Neural crest cell (in vitro differentiated cells): ENCODE data around the gene ODAD3. TPM values are rescaled to one million over a fixed set of nuclear protein-coding genes. Genes with fewer than 3 reads are reported as not detected.

ENCODE experiments used
- DNase-seq: peaks from one replicate; pipeline ENCODE4 v3.0.0; 2021; ENCODE audit warnings: low read depth, mixed read lengths, low spot score
- H3K27ac Mint-ChIP-seq: one replicate; pipeline ENCODE4 v1.8.0; 2021; ENCODE audit warnings: mild to moderate bottlenecking, mixed read lengths; ENCODE audit not compliant: unreplicated experiment
- H3K27me3 Mint-ChIP-seq: 2 replicates; pipeline ENCODE4 v1.8.0; 2021; ENCODE audit warnings: low read depth, mild to moderate bottlenecking, mixed read lengths
- H3K36me3 Mint-ChIP-seq: 2 replicates; pipeline ENCODE4 v1.8.0; 2021; ENCODE audit warnings: low read depth, mild to moderate bottlenecking, mixed read lengths
- H3K4me1 Mint-ChIP-seq: 2 replicates; pipeline ENCODE4 v1.8.0; 2021; ENCODE audit warnings: mixed read lengths
- H3K4me3 Mint-ChIP-seq: one replicate; pipeline ENCODE4 v1.8.0; 2021; ENCODE audit warnings: mild to moderate bottlenecking, mixed read lengths
- H3K9me3 Mint-ChIP-seq: 2 replicates; pipeline ENCODE4 v1.8.0; 2021; ENCODE audit warnings: mixed read lengths
- long read RNA-seq: library from polyadenylated mRNA; unstranded; transcript quantifications from one replicate; pipeline ENCODE4 v2.0.0, GENCODE V29; 2020
- total RNA-seq: library from RNA; stranded (reverse); gene quantifications from 2 replicates; pipeline ENCODE4 v1.2.1, GENCODE V29; 2021
- TF ChIP-seq, protein P1 (sequence below): fragments of 200-600 bp; sonication (generic); conservative IDR thresholded peaks from 2 replicates; pipeline ENCODE4 v1.5.0; 2021; ENCODE audit warnings: antibody characterized with exemption, mild to moderate bottlenecking

Gene ODAD3
- total RNA-seq = 2.2 and 3.1 TPM in 2 replicates
- long read RNA-seq = 0 reads

DNA sequence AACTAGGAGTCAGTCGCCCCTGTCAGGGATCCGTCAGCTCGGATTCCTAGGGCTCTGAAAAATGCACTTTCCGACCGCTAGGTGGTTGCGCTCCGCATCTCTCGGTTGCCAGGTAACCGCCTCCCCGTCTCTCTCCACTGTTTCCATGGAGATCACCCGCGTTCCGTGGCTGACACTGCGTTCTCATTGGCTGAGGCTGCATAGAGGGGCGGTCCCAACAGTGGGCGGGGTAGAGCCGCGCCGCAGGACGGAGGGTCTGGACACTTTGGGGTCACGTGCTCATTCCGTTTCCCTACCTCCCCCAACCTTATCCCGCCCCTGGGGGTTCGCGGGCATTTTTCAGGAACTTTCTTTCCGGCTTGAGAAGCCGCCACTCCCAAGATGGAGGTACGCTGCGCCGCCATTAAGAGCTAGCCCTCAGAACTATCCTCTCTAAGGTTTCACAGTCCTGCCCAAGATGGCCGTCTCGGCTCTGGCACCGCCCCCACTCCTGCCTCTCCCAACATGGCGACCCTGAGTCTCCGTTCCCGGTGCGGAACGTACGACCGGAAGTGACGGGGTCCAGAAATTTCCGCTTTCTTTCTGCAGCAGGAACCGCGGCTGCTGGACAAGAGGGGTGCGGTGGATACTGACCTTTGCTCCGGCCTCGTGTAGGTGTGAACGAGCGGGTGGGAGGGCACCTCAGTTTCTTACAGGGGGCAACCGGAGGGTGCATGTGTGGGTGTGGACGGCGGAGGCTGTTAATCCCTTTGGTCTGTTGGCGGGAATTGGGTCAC lies at the start of gene ODAD3, which contains the start of gene PRKCSH:
Gene ODAD3 (minus strand): TSS at position 65 of the 776 bp plus-strand sequence. CDS start 105 bp downstream, outside the sequence.
Gene PRKCSH (plus strand): TSS at position 579 of the 776 bp plus-strand sequence. CDS start 483 bp downstream, outside the sequence.
- peaks cover 22% of the 10 kb centered on the region for H3K4me1 Mint-ChIP-seq

DNA sequence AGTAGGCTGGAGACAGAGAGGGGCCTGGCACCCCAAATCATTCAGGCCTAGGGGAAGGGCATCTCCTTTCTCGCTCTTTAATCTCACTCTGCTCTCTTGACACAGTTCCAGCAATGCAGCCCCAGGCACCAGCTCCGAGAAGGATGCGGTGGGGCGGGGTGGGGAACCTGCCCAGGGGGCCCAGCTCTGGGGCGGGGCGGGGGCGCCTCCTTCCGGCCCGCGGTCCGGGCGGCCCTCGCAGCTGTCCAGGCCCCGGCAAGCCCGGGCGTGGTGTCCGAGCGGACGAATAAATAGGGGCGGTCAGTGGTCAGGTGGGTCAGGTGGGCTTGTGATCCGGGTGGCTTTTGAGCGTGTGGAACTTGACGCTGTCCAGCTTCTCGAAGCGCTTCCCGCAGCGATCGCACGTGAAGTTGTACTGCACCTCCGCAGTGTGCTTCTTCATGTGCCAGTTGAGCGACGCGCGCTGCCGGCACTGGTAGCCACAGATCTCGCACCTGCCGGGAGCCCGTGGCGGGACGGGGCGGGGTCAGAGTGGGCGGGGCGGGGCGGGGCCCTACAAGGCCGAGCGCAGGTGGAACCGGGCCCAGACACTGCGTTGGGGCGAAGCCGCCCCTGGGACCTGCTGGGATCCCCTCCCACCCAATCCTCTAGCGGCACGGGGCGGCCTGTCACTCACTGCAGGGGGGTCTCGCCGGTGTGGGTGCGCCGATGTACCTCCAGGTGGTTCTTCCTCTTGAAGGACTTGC lies 48.6 kb upstream of the ODAD3 start:
- TF ChIP-seq, protein P1, sequence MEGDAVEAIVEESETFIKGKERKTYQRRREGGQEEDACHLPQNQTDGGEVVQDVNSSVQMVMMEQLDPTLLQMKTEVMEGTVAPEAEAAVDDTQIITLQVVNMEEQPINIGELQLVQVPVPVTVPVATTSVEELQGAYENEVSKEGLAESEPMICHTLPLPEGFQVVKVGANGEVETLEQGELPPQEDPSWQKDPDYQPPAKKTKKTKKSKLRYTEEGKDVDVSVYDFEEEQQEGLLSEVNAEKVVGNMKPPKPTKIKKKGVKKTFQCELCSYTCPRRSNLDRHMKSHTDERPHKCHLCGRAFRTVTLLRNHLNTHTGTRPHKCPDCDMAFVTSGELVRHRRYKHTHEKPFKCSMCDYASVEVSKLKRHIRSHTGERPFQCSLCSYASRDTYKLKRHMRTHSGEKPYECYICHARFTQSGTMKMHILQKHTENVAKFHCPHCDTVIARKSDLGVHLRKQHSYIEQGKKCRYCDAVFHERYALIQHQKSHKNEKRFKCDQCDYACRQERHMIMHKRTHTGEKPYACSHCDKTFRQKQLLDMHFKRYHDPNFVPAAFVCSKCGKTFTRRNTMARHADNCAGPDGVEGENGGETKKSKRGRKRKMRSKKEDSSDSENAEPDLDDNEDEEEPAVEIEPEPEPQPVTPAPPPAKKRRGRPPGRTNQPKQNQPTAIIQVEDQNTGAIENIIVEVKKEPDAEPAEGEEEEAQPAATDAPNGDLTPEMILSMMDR = no peak
- Mint-ChIP-seq H3K4me3 (peak overlapping the region; percentile 31), H3K27me3 (peaks cover 40% of the 10 kb centered on the region), H3K4me1 (peaks cover 12% of the 10 kb centered on the region), H3K27ac (no peak overlapping the region), H3K9me3 (no peaks in the 10 kb centered on the region), H3K36me3 (no peaks in the 10 kb centered on the region)
- no peak for DNase-seq

More for the DNA sequence above, at the start of gene ODAD3, which contains the start of gene PRKCSH:
- H3K4me3 Mint-ChIP-seq = peak within 1 kb of the TSS; percentile 100
- H3K27ac Mint-ChIP-seq = peak within 1 kb of the TSS; percentile 98
- TF ChIP-seq, protein P1 = peak; percentile 95
- no peaks in the 10 kb centered on the region for H3K27me3 Mint-ChIP-seq
- H3K36me3 Mint-ChIP-seq = peaks cover 5% of the 10 kb centered on the region
- H3K9me3 Mint-ChIP-seq = no peaks in the 10 kb centered on the region
- peak; percentile 98 for DNase-seq

DNA sequence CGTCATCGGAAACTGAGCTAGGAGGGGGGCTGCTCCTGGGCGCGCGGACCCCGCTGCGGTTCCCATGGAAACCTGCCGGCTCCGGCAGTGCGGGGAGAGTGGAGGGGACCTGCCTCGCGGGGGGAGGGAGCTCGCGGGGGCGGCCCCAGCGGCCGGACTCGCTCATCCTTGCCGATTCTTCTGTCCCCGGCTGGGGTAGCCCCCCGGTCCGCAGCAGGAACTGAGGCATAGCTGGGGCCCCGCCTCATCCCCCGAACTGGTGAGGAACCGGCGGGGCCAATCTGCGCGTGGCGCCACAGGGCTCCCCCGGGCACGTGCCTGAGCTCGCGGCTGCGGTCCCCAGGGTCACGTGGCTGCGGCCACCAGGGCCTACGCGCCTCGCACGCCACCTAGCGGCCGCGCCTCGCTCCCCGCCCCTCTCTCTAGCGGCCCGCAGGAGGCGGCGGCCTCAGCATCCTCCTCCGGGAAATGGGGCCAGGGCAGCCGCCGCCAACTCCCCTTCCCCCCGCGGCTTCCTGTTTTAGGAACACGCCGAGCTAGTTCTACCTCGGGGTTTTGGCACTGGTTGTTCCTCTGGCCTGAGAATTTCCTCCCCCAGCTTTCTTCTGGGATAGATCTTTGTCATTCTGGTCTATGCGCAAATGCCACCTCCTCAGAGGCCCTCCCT lies 47.6 kb upstream of the ODAD3 start:
- DNase-seq = peak; percentile 73
- Mint-ChIP-seq H3K27me3 (peaks cover 49% of the 10 kb centered on the region), H3K4me1 (peaks cover 12% of the 10 kb centered on the region), H3K4me3 (peak overlapping the region; percentile 88), H3K36me3 (no peaks in the 10 kb centered on the region), H3K9me3 (no peaks in the 10 kb centered on the region), H3K27ac (no peak overlapping the region)
- TF ChIP-seq, protein P1 = peak; percentile 88

DNA sequence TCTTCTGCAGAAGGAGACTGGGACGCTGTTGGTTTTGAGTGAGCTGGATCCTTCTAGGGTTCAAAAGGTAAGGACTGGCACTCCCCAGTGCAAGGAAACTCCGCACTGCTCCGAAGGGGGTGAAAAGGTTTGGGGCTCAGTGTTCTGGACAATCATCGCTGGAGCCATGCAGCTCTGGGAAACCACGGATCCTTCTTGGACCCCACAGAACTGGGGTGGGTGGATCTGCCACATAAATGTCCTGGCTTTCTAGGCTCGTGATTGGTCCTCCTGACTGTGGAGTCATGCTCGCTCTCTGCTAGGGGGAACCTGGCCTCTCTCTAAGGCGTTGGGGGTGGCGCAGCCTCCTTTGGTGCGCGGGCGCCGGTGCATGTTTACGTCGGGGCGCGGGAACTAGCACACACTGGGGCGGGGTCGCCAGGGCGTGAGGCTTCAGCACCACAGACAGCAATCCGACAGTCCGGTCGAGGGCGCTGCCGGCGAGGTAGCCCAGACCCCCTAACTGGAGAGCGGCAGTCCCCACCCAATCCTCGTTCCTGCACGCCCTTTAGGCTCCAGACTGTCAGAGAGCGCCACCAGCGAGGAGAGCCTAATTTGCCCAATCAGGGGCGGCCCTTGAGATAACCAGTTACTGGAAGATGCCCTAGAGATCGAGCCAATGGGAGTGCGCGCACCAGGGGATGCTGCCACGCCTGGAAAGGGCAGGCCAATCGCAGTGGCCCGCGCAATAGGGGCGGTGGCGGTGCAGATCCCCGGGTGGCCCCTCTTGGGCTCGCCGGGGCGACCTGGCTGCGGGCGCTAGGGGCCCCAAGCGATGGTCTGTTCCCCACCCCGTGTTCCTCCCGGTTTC lies 46.8 kb upstream of the ODAD3 start:
- DNase-seq = peak; percentile 57
- TF ChIP-seq, protein P1 = no peak
- Mint-ChIP-seq H3K27ac (no peak overlapping the region), H3K4me3 (peak overlapping the region; percentile 88), H3K4me1 (peaks cover 12% of the 10 kb centered on the region), H3K36me3 (no peaks in the 10 kb centered on the region), H3K27me3 (peaks cover 53% of the 10 kb centered on the region), H3K9me3 (no peaks in the 10 kb centered on the region)
